ENCODE measurements around the gene ETV5.

The ETV5 gene

GRCh38 chr3:186108941-186109865 lies at the start of gene ETV5:
ETV5 (minus strand) TSS chr3:186109089; CDS start chr3:186105868, 3,221 bp downstream.
- peak; percentile 84 to 87 for DNase-seq (ENCODE audit: low read depth in 2 of 2)

DNA sequence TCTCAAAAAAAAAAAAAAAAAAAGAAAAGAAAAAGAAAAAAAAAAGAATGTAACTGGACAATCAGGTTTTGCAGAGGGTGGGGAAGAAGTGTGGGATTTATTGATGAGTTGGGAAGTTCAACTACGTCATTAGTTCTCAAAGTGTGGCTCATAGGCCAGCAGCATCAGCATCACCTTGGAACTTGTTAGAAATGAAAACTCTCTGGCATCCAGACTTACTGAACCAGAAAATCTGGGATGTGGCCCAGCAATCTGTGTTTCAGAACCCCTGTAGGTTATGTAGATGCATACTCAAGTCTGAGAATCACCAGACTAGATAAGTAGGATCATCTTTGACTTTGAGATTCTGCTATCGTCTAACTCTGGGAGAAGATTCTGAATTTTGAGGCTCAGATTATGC lies 45.8 kb upstream of the ETV5 start:
- DNase-seq (ENCODE audit: low read depth in 2 of 2), result no peak

- DNase-seq (ENCODE audit: low read depth in 2 of 2), result no peak
Measured at GRCh38 chr3:186152889-186153292, 44.0 kb upstream of the ETV5 start.

DNA sequence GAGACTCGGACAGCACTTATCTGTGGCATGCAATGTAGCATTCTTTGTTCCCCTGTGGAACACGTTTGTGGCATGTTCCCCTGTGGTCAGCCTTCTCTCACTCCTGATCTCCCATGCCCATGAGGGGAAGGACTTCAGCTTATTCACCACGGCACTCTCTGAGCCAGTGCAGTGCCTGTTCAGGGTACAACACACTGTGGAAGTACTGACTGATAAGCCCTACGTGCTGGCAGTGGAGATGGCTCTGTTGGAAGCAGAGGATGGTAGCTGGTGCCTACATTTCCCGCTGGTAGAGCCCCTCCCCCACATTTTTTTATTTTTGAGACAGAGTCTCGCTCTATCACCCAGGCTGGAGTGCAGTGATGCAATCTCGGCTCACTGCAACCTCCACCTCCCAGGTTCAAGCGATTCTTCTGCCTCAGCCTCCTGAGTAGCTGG lies 43.5 kb upstream of the ETV5 start:
- no peak for DNase-seq (ENCODE audit: low read depth in 2 of 2)

GRCh38 chr3:186151077-186151971 lies 42.4 kb upstream of the ETV5 start:
- DNase-seq (ENCODE audit: low read depth in 2 of 2), result no peak

DNA sequence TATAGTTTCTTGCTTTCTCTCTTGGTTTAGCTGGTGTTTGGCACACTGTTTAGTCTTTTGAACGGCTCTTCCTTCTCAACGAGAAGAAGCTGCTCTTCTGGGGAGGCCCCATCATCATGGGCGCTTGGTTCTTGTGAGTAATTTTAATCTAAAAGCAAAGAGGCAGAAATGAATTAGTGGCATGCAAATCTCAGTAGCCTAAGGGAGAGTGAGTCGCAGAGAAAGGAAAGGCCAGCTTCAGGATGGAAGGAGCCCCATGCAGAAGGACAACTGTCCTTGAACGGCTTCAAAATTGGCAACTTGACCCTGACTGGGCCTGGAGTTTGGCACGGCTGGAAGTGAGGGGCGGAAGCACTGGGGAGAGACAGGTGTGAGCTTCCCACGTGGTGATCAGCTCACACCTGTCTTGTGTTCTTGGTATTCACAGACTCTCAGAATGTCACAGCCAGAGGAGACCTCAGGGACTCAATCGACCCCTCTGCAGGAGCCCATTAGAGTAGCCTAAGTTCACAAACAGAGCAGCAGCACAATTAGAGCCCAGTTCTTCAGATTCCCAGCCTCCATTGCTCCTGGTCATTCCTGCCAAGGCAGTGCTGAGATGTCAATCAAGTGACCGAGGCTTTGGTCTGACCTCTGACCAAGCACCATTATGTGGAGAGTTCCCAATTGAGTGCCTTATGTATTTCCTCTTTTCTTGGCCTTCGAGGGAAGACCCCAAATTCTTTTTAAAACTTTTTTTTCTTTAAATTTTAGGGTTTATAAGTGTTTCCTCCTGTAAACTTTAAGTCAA lies 41.3 kb upstream of the ETV5 start:
- no peak for DNase-seq (ENCODE audit: low read depth in 2 of 2)

- no peak for DNase-seq (ENCODE audit: low read depth in 2 of 2)
Measured at GRCh38 chr3:186149319-186149960, 40.6 kb upstream of the ETV5 start.

DNA sequence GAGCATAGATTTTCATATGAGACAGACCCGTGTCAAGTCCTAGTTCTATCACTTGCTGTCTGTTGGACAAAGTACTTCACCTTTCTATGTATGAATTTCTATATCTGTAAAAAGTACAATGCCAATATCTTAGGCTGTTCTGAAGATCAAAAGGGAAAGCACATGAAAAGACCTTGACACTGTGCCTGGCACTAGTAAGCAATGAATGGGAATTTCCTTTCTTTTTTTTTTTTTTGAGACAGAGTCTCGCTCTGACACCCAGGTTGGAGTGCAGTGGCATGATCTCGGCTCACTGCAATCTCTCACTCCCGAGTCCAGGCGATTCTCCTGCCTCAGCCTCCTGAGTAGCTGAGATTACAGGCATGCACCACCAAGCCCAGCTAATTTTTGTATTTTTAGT lies 35.4 kb upstream of the ETV5 start:
- no peak for DNase-seq (ENCODE audit: low read depth in 2 of 2)

DNA sequence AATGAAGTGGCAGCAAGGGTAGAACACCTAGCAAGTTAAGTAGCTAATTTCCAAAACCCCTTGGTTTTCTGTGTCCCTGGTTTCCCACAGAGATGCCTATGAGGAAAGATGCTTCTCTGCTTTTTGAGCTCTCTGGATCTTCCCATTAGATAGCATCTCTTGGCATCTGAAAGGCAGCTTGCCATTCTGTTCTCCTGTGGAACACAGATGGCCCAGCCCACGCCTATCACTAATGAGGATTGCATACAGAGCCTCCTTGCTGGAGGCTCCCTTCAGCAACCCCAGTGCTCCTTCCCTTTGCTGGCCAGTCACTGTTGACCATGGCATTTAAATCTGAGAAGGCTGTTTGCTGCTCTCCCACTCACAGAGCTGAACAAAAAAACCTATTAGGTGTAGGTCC lies 34.4 kb upstream of the ETV5 start:
- no peak for DNase-seq (ENCODE audit: low read depth in 2 of 2)

DNA sequence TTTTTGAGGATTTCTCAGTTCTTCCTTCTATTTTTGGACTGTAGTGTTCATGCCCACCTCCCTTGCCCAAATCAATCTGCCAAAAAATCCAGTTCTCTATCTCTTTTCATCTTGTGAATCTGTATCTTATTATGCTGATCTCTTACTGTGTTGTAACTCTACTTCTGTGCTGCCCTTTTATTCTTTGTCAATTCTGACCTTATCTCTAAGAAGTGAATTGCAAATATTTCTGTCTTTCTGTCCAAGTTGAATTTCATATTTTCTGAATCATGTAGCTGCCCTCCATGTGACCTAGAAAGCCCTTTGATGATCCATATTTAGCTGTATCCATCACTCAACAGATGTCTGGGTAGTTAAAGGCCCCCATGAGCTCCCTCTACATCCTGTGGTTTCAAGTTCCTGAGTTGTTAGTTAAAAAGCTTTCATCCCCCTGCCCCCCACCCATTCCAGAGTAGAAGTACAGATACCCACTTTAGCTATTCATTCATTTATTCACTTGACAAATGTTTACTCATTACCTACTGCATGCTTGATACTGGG lies 33.6 kb upstream of the ETV5 start:
- DNase-seq (ENCODE audit: low read depth in 2 of 2), result no peak

DNA sequence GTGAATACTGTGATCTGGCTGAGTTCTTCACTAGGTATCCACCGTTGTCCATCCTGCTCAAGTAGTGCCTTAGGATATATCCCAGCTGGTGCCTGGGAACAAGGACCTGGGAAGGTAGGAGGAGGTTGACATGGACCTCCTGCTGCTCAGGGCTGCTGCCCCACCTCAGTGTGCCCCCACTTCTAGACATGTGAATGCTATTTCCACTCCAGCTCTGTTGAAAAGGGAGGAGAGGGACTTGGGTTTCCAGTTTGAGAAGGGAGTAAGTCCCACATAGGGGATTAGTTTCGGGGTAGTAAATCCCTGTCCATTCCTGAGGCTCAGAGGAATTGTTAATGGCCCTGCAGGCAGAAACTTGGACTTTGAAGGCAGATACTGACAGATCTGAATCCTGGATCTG lies 32.9 kb upstream of the ETV5 start:
- DNase-seq (ENCODE audit: low read depth in 2 of 2), result no peak

- DNase-seq (ENCODE audit: low read depth in 2 of 2), result no peak
Measured at GRCh38 chr3:186138272-186138981, 29.5 kb upstream of the ETV5 start.

GRCh38 chr3:186137051-186137685 lies 28.3 kb upstream of the ETV5 start:
- DNase-seq (ENCODE audit: low read depth in 2 of 2), result no peak

DNA sequence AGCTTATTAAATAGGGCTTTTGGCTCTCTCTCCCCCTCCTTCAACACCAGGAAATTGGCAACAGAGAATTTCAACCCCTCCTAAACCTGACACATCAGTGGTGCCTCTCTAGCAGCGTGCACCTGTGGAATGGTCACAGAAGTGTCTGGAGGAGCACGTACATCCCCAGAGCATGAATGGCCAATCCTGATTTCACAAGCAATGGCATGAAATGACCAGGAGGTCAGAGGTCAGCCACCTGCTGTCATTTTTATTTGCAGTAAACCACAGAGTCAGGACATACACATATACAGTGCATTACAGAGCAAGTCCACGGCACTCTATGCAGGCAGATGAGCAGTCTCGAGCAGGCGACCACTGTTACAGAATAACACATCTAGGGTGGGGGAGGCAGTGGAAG lies 25.1 kb upstream of the ETV5 start:
- DNase-seq (ENCODE audit: low read depth in 2 of 2), result no peak

- DNase-seq (ENCODE audit: low read depth in 2 of 2), result no peak
Measured at GRCh38 chr3:186132487-186132886, 23.6 kb upstream of the ETV5 start.

- DNase-seq (ENCODE audit: low read depth in 2 of 2), result no peak
Measured at GRCh38 chr3:186129206-186129605, 20.3 kb upstream of the ETV5 start.

DNA sequence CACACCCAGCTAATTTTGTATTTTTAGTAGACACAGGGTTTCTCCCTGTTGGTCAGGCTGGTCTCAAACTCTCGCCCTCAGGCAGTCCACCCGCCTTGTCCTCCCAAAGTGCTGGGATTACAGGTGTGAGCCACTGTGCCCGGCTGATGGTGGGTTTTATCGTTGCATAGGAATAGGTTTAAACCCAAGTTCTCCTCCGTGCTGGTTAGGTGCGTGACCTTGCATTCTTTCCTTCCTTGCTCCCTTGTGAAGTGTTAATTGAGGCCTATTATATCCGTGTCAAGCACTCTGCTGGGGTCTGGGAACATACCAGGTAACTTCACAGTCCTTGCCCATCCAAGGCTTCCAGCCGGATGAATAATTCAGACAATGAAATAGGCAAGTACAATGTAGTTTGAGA lies 19.3 kb upstream of the ETV5 start:
- no peak for DNase-seq (ENCODE audit: low read depth in 2 of 2)

DNA sequence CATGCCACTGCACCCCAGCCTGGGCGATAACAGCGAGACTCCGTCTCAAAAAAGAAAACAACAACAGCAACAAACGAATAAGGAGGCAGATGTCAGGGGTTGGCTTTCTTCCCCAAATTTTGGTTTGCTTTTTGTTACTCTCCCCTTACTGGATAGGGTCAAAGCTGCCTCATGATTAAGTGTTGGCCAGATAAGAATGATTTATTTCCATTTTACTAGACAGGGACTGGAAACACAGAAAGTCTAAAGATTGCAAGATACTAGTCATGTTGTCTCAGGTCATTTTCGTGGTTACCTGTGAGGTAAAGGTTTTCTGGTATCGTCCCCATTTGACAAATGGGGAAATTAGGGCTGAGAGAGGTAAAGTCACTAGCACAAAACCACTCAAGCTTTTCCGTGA lies 18.6 kb upstream of the ETV5 start:
- no peak for DNase-seq (ENCODE audit: low read depth in 2 of 2)

DNA sequence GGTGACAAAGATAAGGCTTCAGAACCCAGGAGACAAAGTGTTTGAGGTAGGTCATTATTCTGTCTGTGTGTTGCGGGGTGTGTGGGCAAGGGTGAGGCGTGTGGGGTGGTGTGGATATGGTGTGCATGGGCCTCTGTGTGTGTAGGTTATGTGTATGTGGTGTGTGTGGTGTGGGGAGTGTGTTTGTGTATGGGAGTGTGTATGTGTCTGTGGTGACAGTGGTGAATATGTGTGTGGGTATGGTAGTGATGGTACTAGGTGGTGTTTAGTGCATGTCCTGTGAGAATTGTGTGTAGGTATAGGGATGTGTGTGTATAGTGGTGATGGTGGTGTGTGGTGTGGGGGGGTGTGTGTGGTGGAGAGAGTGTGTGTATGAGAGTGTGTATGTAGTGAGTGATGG lies 16.2 kb upstream of the ETV5 start:
- DNase-seq (ENCODE audit: low read depth in 2 of 2), result no peak

GRCh38 chr3:186124592-186124991 lies 15.7 kb upstream of the ETV5 start:
- no peak for DNase-seq (ENCODE audit: low read depth in 2 of 2)

All from stimulated activated CD8-positive, alpha-beta memory T cell treated with anti-CD3 and anti-CD28 coated beads, Interleukin-15, amount 100 ng/mL, for 4 hours (primary cell).